WI38 (cell line): ENCODE measurements around the gene AADACL4.
"Not testable (repeated sequence)": the region's sequence is repeated elsewhere in the genome, so short reads cannot be mapped to it uniquely, and the experiment has no call there.

Experiments used
- H3K4me3 ChIP-seq: 2 replicates; pipeline ENCODE4 v1.5.1; 2011; ENCODE audit warnings: low read depth, mild to moderate bottlenecking, control low read depth, low read length
- CTCF ChIP-seq: IDR thresholded peaks from 2 replicates; pipeline ENCODE4 v1.5.1; 2012; ENCODE audit warnings: low read depth, mild to moderate bottlenecking, control low read depth, low read length

The AADACL4 gene

GRCh38 chr1:12706061-12706460, 62.2 kb downstream of the AADACL4 start:
- no peak overlapping the region for H3K4me3 ChIP-seq
- TF ChIP-seq CTCF: no peak

DNA sequence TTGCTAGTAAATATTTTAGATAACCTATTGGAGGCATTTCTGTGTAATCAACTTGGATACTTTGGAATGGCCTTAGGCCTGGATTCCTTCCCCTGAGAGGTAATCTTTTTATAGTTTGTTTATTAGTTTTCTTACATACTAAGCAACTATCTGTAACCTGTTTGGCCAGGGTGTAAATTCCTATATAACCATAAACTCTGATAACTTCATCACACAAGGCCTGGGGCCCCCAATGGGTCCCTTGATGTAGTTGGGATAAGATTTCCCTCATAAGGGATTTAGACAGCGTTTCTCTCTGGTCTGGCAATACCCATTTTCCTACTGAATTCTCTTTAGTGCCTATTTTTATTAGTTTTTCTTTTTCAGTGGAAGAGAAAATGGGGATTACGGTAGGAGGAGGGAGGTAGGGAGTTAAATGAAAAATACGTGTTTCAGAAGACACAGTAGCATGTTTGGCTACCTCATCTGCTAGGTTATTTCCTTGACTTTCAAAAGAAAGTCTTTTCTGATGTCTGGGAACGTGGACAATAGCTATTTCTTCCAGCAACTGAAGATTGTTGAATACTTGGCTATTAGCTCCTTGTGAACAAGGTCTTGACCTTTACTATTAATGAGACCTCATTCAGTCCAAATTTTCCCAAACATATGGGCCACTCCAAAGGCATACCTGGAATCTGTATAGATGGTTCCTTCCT, 64.7 kb downstream of the AADACL4 start:
- no peak overlapping the region for H3K4me3 ChIP-seq
- no peak for TF ChIP-seq CTCF

DNA sequence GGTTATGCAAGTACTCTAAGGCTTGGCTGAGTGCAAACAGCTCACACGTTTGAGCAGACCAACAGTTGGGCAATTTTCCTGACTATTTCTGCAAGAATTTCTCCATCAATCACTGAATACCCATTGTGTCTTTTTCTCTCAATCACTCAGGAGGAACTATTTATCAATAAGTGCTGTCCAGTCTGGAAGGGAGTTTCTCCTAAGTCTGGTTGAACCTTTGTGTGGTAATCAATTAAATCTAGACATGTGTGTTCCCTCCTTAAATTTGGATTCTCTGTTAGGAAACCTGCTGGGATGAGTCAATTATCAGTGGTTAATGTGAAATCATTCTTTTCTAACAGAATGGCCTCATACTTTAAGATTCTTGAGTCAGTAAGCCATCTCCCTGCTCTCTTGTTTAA, 65.2 kb downstream of the AADACL4 start:
- no peak overlapping the region for H3K4me3 ChIP-seq
- no peak for TF ChIP-seq CTCF

DNA sequence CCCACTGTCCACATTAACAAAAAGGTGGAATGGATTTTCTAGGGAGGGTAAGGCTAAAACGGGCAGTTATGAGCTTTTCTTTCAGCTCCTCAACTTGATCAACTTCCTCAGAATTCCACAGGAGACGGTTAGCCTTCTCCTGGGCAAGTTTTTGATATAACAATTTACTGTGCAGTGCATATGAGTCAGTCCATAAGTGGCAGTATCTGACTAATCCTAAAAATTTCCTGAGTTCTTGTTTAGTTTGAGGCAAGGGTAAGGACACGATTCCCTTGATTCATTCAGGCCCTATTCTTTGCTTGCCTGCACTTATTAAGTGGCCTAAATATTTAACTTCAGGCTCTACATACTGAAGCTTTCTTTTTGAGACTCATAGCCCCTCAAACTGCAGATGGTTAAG, 65.8 kb downstream of the AADACL4 start:
- TF ChIP-seq CTCF: no peak
- H3K4me3 ChIP-seq: no peak overlapping the region

GRCh38 chr1:12711536-12711935, 67.7 kb downstream of the AADACL4 start:
- no peak for TF ChIP-seq CTCF
- H3K4me3 ChIP-seq: no peak overlapping the region

DNA sequence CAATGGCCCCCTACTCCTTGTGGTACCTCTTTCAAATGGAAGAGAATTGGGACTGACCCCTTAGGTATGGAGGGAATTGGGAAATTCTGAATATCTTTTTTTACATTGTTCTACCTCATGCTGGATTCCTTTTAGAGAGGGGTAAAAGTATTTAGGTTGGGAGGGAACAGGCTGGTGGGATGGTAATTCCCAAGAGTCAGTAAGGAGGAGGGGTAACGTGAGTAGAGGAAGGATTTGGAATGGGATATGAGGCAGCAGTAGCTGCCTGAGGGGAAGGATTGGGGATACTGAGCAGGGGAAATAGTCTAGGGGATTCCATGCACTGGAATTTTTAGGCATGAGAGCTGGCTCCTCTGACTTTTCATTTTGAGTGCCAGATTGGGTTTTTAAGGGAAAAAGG, 68.2 kb downstream of the AADACL4 start:
- no peak overlapping the region for H3K4me3 ChIP-seq
- TF ChIP-seq CTCF: no peak

- no peak for TF ChIP-seq CTCF
- no peak overlapping the region for H3K4me3 ChIP-seq
Measured at GRCh38 chr1:12712929-12713328, 69.0 kb downstream of the AADACL4 start.

DNA sequence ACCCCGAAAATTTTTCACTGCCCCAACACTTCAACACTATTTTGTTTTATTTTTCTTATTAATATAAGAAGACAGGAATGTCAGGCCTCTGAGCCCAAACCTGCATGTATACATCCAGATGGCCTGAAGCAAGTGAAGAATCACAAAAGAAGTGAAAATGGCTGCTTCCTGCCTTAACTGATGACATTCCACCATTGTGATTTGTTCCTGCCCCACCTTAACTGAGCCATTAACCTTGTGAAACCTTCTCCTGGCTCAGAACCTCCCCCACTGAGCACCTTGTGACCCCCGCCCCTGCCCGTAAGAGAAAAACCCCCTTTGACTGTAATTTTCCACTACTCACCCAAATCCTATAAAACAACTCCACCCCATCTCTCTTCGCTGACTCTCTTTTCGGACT, 69.8 kb downstream of the AADACL4 start:
- H3K4me3 ChIP-seq: not testable (repeated sequence)
